GM06990 (cell line): Measurements from ENCODE around the gene CPA5.

Experiments
- DNase-seq: peaks from one replicate; pipeline ENCODE4 v3.0.0-alpha.2; 2011; ENCODE audit not compliant: insufficient read length; ENCODE audit errors: extremely low read depth
- H3K27me3 ChIP-seq: replicated peaks from 2 replicates; pipeline ENCODE4 v1.6.0; 2011; ENCODE audit warnings: low read length; ENCODE audit not compliant: control insufficient read depth, insufficient read depth
- H3K36me3 ChIP-seq: 2 replicates; pipeline ENCODE4 v1.5.1; 2011; ENCODE audit warnings: low read length; ENCODE audit not compliant: control insufficient read depth, insufficient read depth
- H3K4me3 ChIP-seq: replicated peaks from 2 replicates; pipeline ENCODE4 v1.5.1; 2011; ENCODE audit warnings: low read depth, mild to moderate bottlenecking, control low read depth, low read length
- CTCF ChIP-seq: IDR thresholded peaks from 2 replicates; pipeline ENCODE4 v1.5.1; 2011; ENCODE audit warnings: low read length, control low read depth, mild to moderate bottlenecking, inconsistent platforms; ENCODE audit not compliant: insufficient read depth, poor library complexity, severe bottlenecking

CPA5 gene

GRCh38 chr7:130385600-130386066, 41.0 kb downstream of the CPA5 start:
- DNase-seq = no peak
- Histone ChIP-seq H3K4me3 (no peak overlapping the region), H3K27me3 (no peaks in the 10 kb centered on the region), H3K36me3 (no peaks in the 10 kb centered on the region)
- TF ChIP-seq CTCF = no peak

- no peak for TF ChIP-seq CTCF
- no peak overlapping the region for H3K4me3 ChIP-seq
- no peaks in the 10 kb centered on the region for H3K27me3 ChIP-seq
- no peaks in the 10 kb centered on the region for H3K36me3 ChIP-seq
- no peak for DNase-seq
Observed at GRCh38 chr7:130386876-130387275, 42.3 kb downstream of the CPA5 start.

GRCh38 chr7:130387306-130387627, 42.7 kb downstream of the CPA5 start:
- no peaks in the 10 kb centered on the region for H3K27me3 ChIP-seq
- no peak for DNase-seq
- H3K36me3 ChIP-seq = no peaks in the 10 kb centered on the region
- no peak overlapping the region for H3K4me3 ChIP-seq
- no peak for TF ChIP-seq CTCF

GRCh38 chr7:130387628-130388403, 43.2 kb downstream of the CPA5 start:
- no peak for TF ChIP-seq CTCF
- Histone ChIP-seq H3K36me3 (no peaks in the 10 kb centered on the region), H3K4me3 (no peak overlapping the region), H3K27me3 (no peaks in the 10 kb centered on the region)
- no peak for DNase-seq

GRCh38 chr7:130388671-130389070, 44.1 kb downstream of the CPA5 start:
- no peak for TF ChIP-seq CTCF
- DNase-seq = no peak
- no peaks in the 10 kb centered on the region for H3K36me3 ChIP-seq
- H3K27me3 ChIP-seq = no peaks in the 10 kb centered on the region
- H3K4me3 ChIP-seq = no peak overlapping the region

- H3K36me3 ChIP-seq = no peaks in the 10 kb centered on the region
- no peak overlapping the region for H3K4me3 ChIP-seq
- TF ChIP-seq CTCF = no peak
- no peaks in the 10 kb centered on the region for H3K27me3 ChIP-seq
- no peak for DNase-seq
Observed at GRCh38 chr7:130390486-130390885, 45.9 kb downstream of the CPA5 start.
